ENCODE measurements around the gene KRT74.

DNA sequence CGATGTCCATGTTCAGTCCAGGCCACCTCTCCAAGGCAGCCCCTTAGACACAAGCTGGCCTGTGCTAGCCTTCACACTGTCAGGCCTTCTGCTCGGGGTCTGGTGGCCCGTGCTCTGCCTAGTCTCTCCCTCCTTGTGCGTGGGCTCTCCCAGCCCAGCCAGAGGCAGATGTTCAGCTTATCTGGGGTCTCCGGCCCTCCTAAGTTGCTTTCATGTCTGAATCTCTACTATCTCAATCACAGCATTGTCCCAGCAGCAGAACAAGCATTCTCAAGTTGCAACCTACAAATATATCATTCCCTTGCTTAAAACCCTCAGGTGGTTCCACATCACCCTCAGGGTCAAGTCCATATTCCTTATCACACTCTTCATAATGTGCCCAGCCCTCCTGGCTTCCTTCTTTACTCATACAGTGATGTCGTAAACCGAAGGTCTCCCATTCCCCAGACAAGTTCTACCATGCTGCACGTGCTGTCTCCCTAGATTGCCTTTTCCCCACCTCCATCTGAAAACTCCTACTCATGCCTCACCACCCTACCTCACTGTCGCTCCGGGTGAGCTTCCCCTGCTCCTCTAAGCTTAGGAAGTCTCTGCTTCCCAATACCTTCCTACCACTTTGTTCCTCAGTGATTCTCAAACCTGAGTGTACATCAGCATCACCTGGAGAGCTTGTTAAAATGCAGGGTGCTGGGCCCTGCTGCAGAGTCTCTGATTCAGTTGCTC lies 43.2 kb upstream of the KRT74 start:
- TF ChIP-seq NFATC3 (IDR thresholded peaks at IDR 0.05) = no peak
- TF ChIP-seq CBX2 (IDR thresholded peaks at IDR 0.05; ENCODE audit: insufficient read depth, low read length, poor library complexity, severe bottlenecking) = no peak
- peak; percentile 26; the same call in 1 of the 2 replicates for TF ChIP-seq BHLHE40 (IDR thresholded peaks at IDR 0.05; ENCODE audit: low read length)
- no peak for TF ChIP-seq EZH2 (IDR thresholded peaks at IDR 0.05; ENCODE audit: borderline replicate concordance, low read depth, low read length)
- TF ChIP-seq TCF3 (CRISPR knock-in tag; IDR thresholded peaks at IDR 0.05) = no peak
